GM23338 (cell line): Measurements from ENCODE around the gene MFSD11. TPM values are rescaled to one million over a fixed set of nuclear protein-coding genes. Genes with fewer than 3 reads are reported as not detected.

Source experiments
- ATAC-seq: fragments of 200-7000 bp; cut with Tn5 transposase; 3 replicates; pipeline ENCODE4 v1.9.1; 2020
- DNase-seq: peaks from one replicate; pipeline ENCODE4 v3.0.0-alpha.2; 2015; ENCODE audit warnings: low spot score
- H2AFZ ChIP-seq: fragments of 200-600 bp; sonication (generic); 2 replicates; pipeline ENCODE4 v1.8.0; 2016; ENCODE audit warnings: antibody characterized with exemption, mild to moderate bottlenecking, moderate library complexity
- H3F3A ChIP-seq: fragments of 200-600 bp; sonication (generic); replicated peaks from 2 replicates; pipeline ENCODE4 v1.8.0; 2017; ENCODE audit warnings: antibody characterized with exemption, mixed run types, low read depth
- H3K27ac ChIP-seq: fragments of 200-600 bp; sonication (generic); 2 replicates; pipeline ENCODE4 v1.6.1; 2016; ENCODE audit warnings: low read depth
- H3K27me3 ChIP-seq: fragments of 200-600 bp; sonication (generic); 2 replicates; pipeline ENCODE4 v1.8.0; 2016; ENCODE audit warnings: mild to moderate bottlenecking, mixed run types, moderate library complexity; ENCODE audit not compliant: insufficient read depth
- H3K36me3 ChIP-seq: fragments of 200-600 bp; sonication (generic); 2 replicates; pipeline ENCODE4 v1.8.0; 2016; ENCODE audit warnings: mild to moderate bottlenecking; ENCODE audit not compliant: insufficient read depth
- H3K4me1 ChIP-seq: fragments of 200-600 bp; sonication (generic); 2 replicates; pipeline ENCODE4 v1.8.0; 2016; ENCODE audit warnings: mild to moderate bottlenecking, moderate library complexity; ENCODE audit not compliant: insufficient read depth
- H3K4me2 ChIP-seq: fragments of 200-600 bp; sonication (generic); 2 replicates; pipeline ENCODE4 v1.7.1; 2017; ENCODE audit warnings: mixed run types
- H3K4me3 ChIP-seq: fragments of 200-600 bp; sonication (generic); 2 replicates; pipeline ENCODE4 v1.6.1; 2016; ENCODE audit warnings: mixed run types
- H3K79me2 ChIP-seq: fragments of 200-600 bp; sonication (generic); replicated peaks from 2 replicates; pipeline ENCODE4 v1.8.0; 2017; ENCODE audit warnings: mild to moderate bottlenecking; ENCODE audit not compliant: insufficient read depth
- H3K9me2 ChIP-seq: fragments of 200-600 bp; sonication (generic); 2 replicates; pipeline ENCODE4 v1.8.0; 2017; ENCODE audit not compliant: insufficient read depth
- H4K20me1 ChIP-seq: fragments of 200-600 bp; sonication (generic); replicated peaks from 2 replicates; pipeline ENCODE4 v1.8.0; 2017; ENCODE audit warnings: mild to moderate bottlenecking; ENCODE audit not compliant: insufficient read depth
- H3K27ac Mint-ChIP-seq: 2 replicates; pipeline ENCODE4 v1.8.0; 2020; ENCODE audit warnings: inconsistent platforms, mild to moderate bottlenecking, moderate library complexity, mixed read lengths
- H3K27me3 Mint-ChIP-seq: 3 replicates; pipeline ENCODE4 v1.8.0; 2022; ENCODE audit warnings: low read depth, mild to moderate bottlenecking, moderate library complexity, mixed read lengths, inconsistent platforms; ENCODE audit not compliant: insufficient read depth, poor library complexity
- H3K36me3 Mint-ChIP-seq: 3 replicates; pipeline ENCODE4 v1.8.0; 2021; ENCODE audit warnings: low read depth, mild to moderate bottlenecking, inconsistent platforms, moderate library complexity, mixed read lengths
- H3K4me1 Mint-ChIP-seq: 3 replicates; pipeline ENCODE4 v1.8.0; 2020; ENCODE audit warnings: mild to moderate bottlenecking, inconsistent platforms, mixed read lengths
- H3K4me3 Mint-ChIP-seq: 3 replicates; pipeline ENCODE4 v1.8.0; 2021; ENCODE audit warnings: moderate library complexity, mild to moderate bottlenecking, inconsistent platforms, mixed read lengths
- H3K9me3 Mint-ChIP-seq: 3 replicates; pipeline ENCODE4 v1.8.0; 2020; ENCODE audit warnings: moderate library complexity, mild to moderate bottlenecking, inconsistent platforms, mixed read lengths
- EZH2phosphoT487 ChIP-seq: fragments of 200-600 bp; sonication (generic); IDR thresholded peaks from one replicate; pipeline ENCODE4 v1.8.1; 2018; ENCODE audit warnings: antibody characterized with exemption; ENCODE audit not compliant: unreplicated experiment
- JUNB ChIP-seq: IDR thresholded peaks from one replicate; pipeline ENCODE4 v1.6.1; 2016; ENCODE audit warnings: antibody characterized with exemption; ENCODE audit not compliant: unreplicated experiment
- NANOG ChIP-seq: IDR thresholded peaks from 2 replicates; pipeline ENCODE4 v1.6.1; 2016; ENCODE audit warnings: antibody characterized with exemption, borderline replicate concordance
- POLR2AphosphoS5 ChIP-seq: IDR thresholded peaks from 2 replicates; pipeline ENCODE4 v1.6.1; 2016; ENCODE audit warnings: antibody characterized with exemption, low read depth
- STAT1 ChIP-seq: IDR thresholded peaks from one replicate; pipeline ENCODE4 v1.6.1; 2016; ENCODE audit warnings: antibody characterized with exemption; ENCODE audit not compliant: unreplicated experiment
- ZNF114 ChIP-seq: fragments of 250-450 bp; sonication (Bioruptor Pico); IDR thresholded peaks from 2 replicates; pipeline ENCODE4 v1.5.0; 2020; ENCODE audit warnings: mild to moderate bottlenecking, moderate library complexity
- polyA plus RNA-seq: library from polyadenylated mRNA; unstranded; fragments of >200 nt; fragmentation: Nextera tagmentation; extraction: Ambion mirVana; gene quantifications from 2 replicates; pipeline ENCODE4 v1.2.1, GENCODE V29; 2016
- total RNA-seq: library from RNA; depleted of rRNA; stranded (reverse); fragments of >200 nt; shearing (Covaris generic); gene quantifications from 2 replicates; pipeline ENCODE4 v1.2.3, GENCODE V29; 2014
- TF ChIP-seq, protein P1 (sequence below): fragments of 250-450 bp; sonication (Bioruptor Pico); IDR thresholded peaks from 2 replicates; pipeline ENCODE4 v1.5.0; 2020; ENCODE audit warnings: mild to moderate bottlenecking, moderate library complexity
- TF ChIP-seq, protein P2 (sequence below), 2 experiments: fragments of 200-600 bp in 1 of 2; sonication (generic) in 1 of 2; conservative IDR thresholded peaks; 2 replicates each; pipeline versions ENCODE4 v1.5.1 to v1.6.1; 2016 to 2017; ENCODE audit warnings: antibody characterized with exemption in 2 of 2, low read depth in 2 of 2, mild to moderate bottlenecking in 2 of 2, moderate library complexity in 1 of 2

The MFSD11 gene
- total and polyA plus RNA-seq, 2 experiments from 2014 or later = 10.2 to 35.3 TPM

DNA sequence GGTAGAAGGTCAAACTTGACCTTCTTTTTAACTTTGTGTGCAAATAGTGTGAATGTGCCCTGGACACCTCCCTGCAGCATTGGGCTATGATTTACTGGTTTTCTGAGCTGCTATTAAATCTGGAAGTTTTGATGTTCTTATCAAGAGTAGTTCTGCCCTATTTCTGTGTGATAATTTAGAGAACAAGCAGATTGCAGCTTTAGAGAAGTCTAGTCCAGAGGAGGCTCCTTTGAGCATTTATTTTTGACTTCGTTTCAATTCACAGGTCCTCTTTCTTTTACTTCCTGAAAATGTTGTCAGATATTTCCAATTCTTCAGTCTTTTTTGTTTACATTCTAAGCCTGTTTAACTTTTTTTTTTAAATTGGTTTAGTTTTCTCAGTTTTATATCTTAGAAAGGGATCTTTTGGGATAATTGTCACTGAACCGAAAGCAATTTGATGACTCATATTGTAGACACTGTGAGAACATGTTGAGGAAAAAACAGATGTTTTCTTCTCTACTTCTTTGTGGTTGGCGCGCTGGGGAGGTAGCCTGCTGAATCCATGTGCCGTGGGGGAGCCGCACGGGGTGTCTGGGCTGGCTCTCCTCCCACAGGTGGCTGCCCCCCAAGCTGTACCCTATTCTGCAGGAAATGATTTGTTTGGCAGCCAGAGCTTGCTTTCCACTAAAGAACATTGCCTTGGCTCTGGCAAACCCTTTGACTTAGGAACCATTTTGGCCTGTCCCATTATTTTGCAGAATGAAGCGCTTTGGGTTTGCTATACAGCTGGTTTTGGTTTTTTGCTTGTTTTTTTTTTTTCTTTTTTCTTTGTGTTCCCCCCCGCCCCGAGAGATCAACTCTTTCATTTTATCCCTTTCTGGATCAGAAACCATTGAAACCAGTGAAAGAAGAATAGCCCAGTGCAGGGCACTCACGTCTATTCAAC lies 53.4 kb downstream of the MFSD11 start (continued):
- TF ChIP-seq NANOG (no peak), JUNB (no peak), POLR2AphosphoS5 (no peak)

DNA sequence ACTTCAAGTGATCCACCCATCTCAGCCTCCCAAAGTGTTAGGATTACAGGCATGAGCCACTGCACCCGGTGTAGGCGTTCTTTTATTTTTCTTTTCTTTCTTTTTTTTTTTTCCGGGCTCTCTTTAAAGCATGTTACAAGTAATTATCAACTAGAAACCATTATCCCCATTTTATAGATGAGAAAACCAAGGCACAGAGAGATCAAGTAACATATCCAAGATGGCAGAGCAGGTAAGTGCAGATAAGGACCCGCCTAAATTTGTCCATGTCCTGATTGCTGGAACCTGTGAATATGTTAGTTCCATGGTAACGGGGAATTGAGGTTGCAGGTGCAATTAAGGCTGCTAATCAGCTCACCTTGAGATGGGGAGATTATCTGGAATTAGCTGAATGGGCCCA lies 54.4 kb downstream of the MFSD11 start:
- no peaks in the 10 kb centered on the region; the same call in 1 of the 2 replicates for H4K20me1 ChIP-seq
- H3K4me3 Mint-ChIP-seq = no peak overlapping the region
- no peak overlapping the region for H3K27ac ChIP-seq
- no peak overlapping the region for H3K4me3 ChIP-seq
- no peak for DNase-seq
- no peaks in the 10 kb centered on the region for H3K9me2 ChIP-seq
- H3K36me3 Mint-ChIP-seq = peaks cover 3% of the 10 kb centered on the region; the same call in 2 of the 3 replicates
- no peaks in the 10 kb centered on the region for H3K4me1 ChIP-seq
- H3K9me3 Mint-ChIP-seq = peaks cover 3% of the 10 kb centered on the region; the same call in 1 of the 3 replicates
- H3K27ac Mint-ChIP-seq = no peak overlapping the region
- no peak overlapping the region for H2AFZ ChIP-seq
- no peaks in the 10 kb centered on the region for H3K36me3 ChIP-seq
- no peak for ATAC-seq
- H3K79me2 ChIP-seq = no peaks in the 10 kb centered on the region
- H3K27me3 ChIP-seq = no peaks in the 10 kb centered on the region
- no peaks in the 10 kb centered on the region for H3F3A ChIP-seq
- H3K4me1 Mint-ChIP-seq = peaks cover 28% of the 10 kb centered on the region
- TF ChIP-seq ZNF114 (CRISPR knock-in tag) = no peak
- TF ChIP-seq EZH2phosphoT487 = no peak
- TF ChIP-seq NANOG = no peak
- no peak for TF ChIP-seq JUNB
- TF ChIP-seq POLR2AphosphoS5 = no peak
- TF ChIP-seq STAT1 = no peak
- H3K4me2 ChIP-seq = no peak overlapping the region
- H3K27me3 Mint-ChIP-seq = peaks cover 4% of the 10 kb centered on the region

DNA sequence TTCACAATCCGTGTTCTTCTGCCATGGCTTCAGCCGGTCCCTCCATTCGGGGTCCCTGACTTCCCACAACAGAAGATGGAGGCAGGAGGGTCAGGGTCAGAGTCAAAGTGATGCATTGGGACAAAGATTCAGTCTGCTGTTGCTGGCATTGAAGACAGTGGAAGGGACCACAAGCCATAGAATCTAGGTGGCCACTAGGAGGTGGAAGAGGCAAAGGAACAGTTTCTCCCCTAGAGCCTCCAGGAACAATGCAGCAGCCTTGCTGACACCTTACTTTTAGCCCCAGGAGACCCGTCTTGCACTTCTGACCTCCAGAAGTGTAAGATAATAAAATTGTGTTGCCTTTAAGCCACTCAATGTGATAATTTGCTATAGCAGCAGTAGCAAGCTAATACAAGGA lies 55.9 kb downstream of the MFSD11 start:
- peaks cover 3% of the 10 kb centered on the region for H3K27me3 Mint-ChIP-seq
- Histone ChIP-seq H3K4me3 (no peak overlapping the region), H3K36me3 (no peaks in the 10 kb centered on the region), H3K4me1 (peaks cover 3% of the 10 kb centered on the region; the same call in 1 of the 2 replicates), H3K79me2 (no peaks in the 10 kb centered on the region), H3F3A (no peaks in the 10 kb centered on the region), H3K27ac (no peak overlapping the region), H2AFZ (no peak overlapping the region), H3K4me2 (no peak overlapping the region), H4K20me1 (no peaks in the 10 kb centered on the region), H3K9me2 (no peaks in the 10 kb centered on the region), H3K27me3 (no peaks in the 10 kb centered on the region)
- H3K4me1 Mint-ChIP-seq = peaks cover 35% of the 10 kb centered on the region
- no peak overlapping the region; the same call in 1 of the 2 replicates for H3K27ac Mint-ChIP-seq
- H3K36me3 Mint-ChIP-seq = peaks cover 3% of the 10 kb centered on the region; the same call in 2 of the 3 replicates
- TF ChIP-seq, protein P1, sequence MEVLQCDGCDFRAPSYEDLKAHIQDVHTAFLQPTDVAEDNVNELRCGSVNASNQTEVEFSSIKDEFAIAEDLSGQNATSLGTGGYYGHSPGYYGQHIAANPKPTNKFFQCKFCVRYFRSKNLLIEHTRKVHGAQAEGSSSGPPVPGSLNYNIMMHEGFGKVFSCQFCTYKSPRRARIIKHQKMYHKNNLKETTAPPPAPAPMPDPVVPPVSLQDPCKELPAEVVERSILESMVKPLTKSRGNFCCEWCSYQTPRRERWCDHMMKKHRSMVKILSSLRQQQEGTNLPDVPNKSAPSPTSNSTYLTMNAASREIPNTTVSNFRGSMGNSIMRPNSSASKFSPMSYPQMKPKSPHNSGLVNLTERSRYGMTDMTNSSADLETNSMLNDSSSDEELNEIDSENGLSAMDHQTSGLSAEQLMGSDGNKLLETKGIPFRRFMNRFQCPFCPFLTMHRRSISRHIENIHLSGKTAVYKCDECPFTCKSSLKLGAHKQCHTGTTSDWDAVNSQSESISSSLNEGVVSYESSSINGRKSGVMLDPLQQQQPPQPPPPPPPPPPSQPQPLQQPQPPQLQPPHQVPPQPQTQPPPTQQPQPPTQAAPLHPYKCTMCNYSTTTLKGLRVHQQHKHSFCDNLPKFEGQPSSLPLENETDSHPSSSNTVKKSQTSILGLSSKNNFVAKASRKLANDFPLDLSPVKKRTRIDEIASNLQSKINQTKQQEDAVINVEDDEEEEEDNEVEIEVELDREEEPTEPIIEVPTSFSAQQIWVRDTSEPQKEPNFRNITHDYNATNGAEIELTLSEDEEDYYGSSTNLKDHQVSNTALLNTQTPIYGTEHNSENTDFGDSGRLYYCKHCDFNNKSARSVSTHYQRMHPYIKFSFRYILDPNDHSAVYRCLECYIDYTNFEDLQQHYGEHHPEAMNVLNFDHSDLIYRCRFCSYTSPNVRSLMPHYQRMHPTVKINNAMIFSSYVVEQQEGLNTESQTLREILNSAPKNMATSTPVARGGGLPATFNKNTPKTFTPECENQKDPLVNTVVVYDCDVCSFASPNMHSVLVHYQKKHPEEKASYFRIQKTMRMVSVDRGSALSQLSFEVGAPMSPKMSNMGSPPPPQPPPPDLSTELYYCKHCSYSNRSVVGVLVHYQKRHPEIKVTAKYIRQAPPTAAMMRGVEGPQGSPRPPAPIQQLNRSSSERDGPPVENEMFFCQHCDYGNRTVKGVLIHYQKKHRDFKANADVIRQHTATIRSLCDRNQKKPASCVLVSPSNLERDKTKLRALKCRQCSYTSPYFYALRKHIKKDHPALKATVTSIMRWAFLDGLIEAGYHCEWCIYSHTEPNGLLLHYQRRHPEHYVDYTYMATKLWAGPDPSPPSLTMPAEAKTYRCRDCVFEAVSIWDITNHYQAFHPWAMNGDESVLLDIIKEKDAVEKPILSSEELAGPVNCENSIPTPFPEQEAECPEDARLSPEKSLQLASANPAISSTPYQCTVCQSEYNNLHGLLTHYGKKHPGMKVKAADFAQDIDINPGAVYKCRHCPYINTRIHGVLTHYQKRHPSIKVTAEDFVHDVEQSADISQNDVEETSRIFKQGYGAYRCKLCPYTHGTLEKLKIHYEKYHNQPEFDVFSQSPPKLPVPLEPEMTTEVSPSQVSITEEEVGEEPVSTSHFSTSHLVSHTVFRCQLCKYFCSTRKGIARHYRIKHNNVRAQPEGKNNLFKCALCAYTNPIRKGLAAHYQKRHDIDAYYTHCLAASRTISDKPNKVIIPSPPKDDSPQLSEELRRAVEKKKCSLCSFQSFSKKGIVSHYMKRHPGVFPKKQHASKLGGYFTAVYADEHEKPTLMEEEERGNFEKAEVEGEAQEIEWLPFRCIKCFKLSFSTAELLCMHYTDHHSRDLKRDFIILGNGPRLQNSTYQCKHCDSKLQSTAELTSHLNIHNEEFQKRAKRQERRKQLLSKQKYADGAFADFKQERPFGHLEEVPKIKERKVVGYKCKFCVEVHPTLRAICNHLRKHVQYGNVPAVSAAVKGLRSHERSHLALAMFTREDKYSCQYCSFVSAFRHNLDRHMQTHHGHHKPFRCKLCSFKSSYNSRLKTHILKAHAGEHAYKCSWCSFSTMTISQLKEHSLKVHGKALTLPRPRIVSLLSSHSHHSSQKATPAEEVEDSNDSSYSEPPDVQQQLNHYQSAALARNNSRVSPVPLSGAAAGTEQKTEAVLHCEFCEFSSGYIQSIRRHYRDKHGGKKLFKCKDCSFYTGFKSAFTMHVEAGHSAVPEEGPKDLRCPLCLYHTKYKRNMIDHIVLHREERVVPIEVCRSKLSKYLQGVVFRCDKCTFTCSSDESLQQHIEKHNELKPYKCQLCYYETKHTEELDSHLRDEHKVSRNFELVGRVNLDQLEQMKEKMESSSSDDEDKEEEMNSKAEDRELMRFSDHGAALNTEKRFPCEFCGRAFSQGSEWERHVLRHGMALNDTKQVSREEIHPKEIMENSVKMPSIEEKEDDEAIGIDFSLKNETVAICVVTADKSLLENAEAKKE (CRISPR knock-in tag) = no peak
- TF ChIP-seq, protein P2, sequence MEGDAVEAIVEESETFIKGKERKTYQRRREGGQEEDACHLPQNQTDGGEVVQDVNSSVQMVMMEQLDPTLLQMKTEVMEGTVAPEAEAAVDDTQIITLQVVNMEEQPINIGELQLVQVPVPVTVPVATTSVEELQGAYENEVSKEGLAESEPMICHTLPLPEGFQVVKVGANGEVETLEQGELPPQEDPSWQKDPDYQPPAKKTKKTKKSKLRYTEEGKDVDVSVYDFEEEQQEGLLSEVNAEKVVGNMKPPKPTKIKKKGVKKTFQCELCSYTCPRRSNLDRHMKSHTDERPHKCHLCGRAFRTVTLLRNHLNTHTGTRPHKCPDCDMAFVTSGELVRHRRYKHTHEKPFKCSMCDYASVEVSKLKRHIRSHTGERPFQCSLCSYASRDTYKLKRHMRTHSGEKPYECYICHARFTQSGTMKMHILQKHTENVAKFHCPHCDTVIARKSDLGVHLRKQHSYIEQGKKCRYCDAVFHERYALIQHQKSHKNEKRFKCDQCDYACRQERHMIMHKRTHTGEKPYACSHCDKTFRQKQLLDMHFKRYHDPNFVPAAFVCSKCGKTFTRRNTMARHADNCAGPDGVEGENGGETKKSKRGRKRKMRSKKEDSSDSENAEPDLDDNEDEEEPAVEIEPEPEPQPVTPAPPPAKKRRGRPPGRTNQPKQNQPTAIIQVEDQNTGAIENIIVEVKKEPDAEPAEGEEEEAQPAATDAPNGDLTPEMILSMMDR (conservative IDR thresholded peaks at IDR 0.05; ENCODE audit: low read depth in 2 of 2) = peak; percentile 60 to 78
- peak; percentile 95 for ATAC-seq
- H3K4me3 Mint-ChIP-seq = no peak overlapping the region
- peak; percentile 67 for DNase-seq
- H3K9me3 Mint-ChIP-seq = peaks cover 3% of the 10 kb centered on the region; the same call in 1 of the 3 replicates
